ENCODE data around the gene IL17D.

DNA sequence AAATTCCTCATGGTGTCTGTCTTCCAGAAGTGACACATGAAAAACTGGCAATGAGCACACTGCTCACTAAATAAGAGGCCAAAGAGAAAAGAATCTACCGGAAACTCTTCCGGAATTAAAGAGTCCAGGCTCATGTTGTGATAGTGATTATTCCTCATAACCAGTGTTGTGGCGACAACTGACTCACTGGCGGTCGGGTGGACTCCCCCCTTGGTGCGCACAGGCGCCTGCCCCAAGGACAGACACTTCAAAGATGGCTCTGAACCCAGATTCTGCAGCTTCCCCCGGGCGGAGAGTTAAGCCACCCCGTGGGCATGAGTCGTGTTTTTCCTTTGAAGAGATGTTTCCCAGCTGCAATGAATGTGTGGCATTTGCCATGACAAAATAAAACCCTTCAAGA, 10.3 kb downstream of the IL17D start:
- TF ChIP-seq, protein P1, sequence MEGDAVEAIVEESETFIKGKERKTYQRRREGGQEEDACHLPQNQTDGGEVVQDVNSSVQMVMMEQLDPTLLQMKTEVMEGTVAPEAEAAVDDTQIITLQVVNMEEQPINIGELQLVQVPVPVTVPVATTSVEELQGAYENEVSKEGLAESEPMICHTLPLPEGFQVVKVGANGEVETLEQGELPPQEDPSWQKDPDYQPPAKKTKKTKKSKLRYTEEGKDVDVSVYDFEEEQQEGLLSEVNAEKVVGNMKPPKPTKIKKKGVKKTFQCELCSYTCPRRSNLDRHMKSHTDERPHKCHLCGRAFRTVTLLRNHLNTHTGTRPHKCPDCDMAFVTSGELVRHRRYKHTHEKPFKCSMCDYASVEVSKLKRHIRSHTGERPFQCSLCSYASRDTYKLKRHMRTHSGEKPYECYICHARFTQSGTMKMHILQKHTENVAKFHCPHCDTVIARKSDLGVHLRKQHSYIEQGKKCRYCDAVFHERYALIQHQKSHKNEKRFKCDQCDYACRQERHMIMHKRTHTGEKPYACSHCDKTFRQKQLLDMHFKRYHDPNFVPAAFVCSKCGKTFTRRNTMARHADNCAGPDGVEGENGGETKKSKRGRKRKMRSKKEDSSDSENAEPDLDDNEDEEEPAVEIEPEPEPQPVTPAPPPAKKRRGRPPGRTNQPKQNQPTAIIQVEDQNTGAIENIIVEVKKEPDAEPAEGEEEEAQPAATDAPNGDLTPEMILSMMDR (IDR thresholded peaks at IDR 0.05; ENCODE audit: low read length): no peak
- no peak for TF ChIP-seq EZH2 (IDR thresholded peaks at IDR 0.05; ENCODE audit: borderline replicate concordance, low read length)
